GM23248 (cell line): ENCODE results near the gene GJB6. TPM values are rescaled to one million over a fixed set of nuclear protein-coding genes. Genes with fewer than 3 reads are reported as not detected.
"Not testable (repeated sequence)": the region's sequence is repeated elsewhere in the genome, so short reads cannot be mapped to it uniquely, and the experiment has no call there.

Experiments
- DNase-seq: peaks from one replicate; pipeline ENCODE4 v3.0.0-alpha.2; 2015
- H2AFZ ChIP-seq: fragments of 200-600 bp; sonication (generic); 2 replicates; pipeline ENCODE4 v1.6.1; 2016; ENCODE audit warnings: antibody characterized with exemption
- H3F3A ChIP-seq: fragments of 200-600 bp; sonication (generic); 2 replicates; pipeline ENCODE4 v1.6.1; 2016; ENCODE audit warnings: mild to moderate bottlenecking, antibody characterized with exemption, mixed run types; ENCODE audit not compliant: insufficient read depth
- H3K27ac ChIP-seq: fragments of 200-600 bp; sonication (generic); 2 replicates; pipeline ENCODE4 v1.5.1; 2016; ENCODE audit warnings: mild to moderate bottlenecking
- H3K27me3 ChIP-seq: fragments of 200-600 bp; sonication (generic); replicated peaks from 2 replicates; pipeline ENCODE4 v1.6.1; 2016; ENCODE audit warnings: mild to moderate bottlenecking; ENCODE audit not compliant: insufficient read depth
- H3K36me3 ChIP-seq: fragments of 200-600 bp; sonication (generic); 2 replicates; pipeline ENCODE4 v1.6.1; 2016; ENCODE audit warnings: low read depth, mild to moderate bottlenecking
- H3K4me1 ChIP-seq: fragments of 200-600 bp; sonication (generic); 2 replicates; pipeline ENCODE4 v1.6.1; 2016; ENCODE audit warnings: mild to moderate bottlenecking; ENCODE audit not compliant: insufficient read depth
- H3K4me2 ChIP-seq: fragments of 200-600 bp; sonication (generic); one replicate; pipeline ENCODE4 v1.6.1; 2016; ENCODE audit warnings: mild to moderate bottlenecking; ENCODE audit not compliant: unreplicated experiment
- H3K4me3 ChIP-seq: fragments of 200-600 bp; sonication (generic); 2 replicates; pipeline ENCODE4 v1.5.1; 2016; ENCODE audit warnings: mild to moderate bottlenecking
- H3K79me2 ChIP-seq: fragments of 200-600 bp; sonication (generic); 2 replicates; pipeline ENCODE4 v1.6.1; 2016; ENCODE audit warnings: mild to moderate bottlenecking; ENCODE audit not compliant: insufficient read depth
- H3K9ac ChIP-seq: fragments of 200-600 bp; sonication (generic); 2 replicates; pipeline ENCODE4 v1.6.1; 2016; ENCODE audit warnings: mild to moderate bottlenecking
- H3K9me2 ChIP-seq: fragments of 200-600 bp; sonication (generic); 2 replicates; pipeline ENCODE4 v1.6.1; 2016; ENCODE audit warnings: mixed run types, mild to moderate bottlenecking, moderate library complexity; ENCODE audit not compliant: insufficient read depth
- H3K9me3 ChIP-seq: fragments of 200-600 bp; sonication (generic); one replicate; pipeline ENCODE4 v1.6.1; 2017; ENCODE audit warnings: low read depth
- H4K20me1 ChIP-seq: fragments of 200-600 bp; sonication (generic); 2 replicates; pipeline ENCODE4 v1.6.0; 2016; ENCODE audit not compliant: insufficient read depth
- EZH2 ChIP-seq: fragments of 200-600 bp; sonication (generic); IDR thresholded peaks from 2 replicates; pipeline ENCODE4 v1.6.1; 2018; ENCODE audit warnings: antibody characterized with exemption, mild to moderate bottlenecking; ENCODE audit not compliant: insufficient read depth, poor library complexity, severe bottlenecking
- EZH2phosphoT487 ChIP-seq: fragments of 200-600 bp; sonication (generic); IDR thresholded peaks from 2 replicates; pipeline ENCODE4 v1.6.1; 2018; ENCODE audit warnings: antibody characterized with exemption, moderate library complexity, mild to moderate bottlenecking, low read depth; ENCODE audit not compliant: insufficient read depth
- WGBS, 2 experiments: methylation state at CpG; one replicate each; pipeline ENCODE4 v1.1.6; 2015 to 2017; ENCODE audit warnings: low lambda C conversion rate in 2 of 2, low coverage in 1 of 2; ENCODE audit errors: missing lambda C conversion rate in 2 of 2; 5-methylcytosine and 5-hydroxymethylcytosine counted together
- in situ Hi-C: fragments of 300-500 bp; cut with MboI; formaldehyde crosslinking; loops from 2 replicates; pipeline ENCODE4 v1.15.0; 2020
- polyA plus RNA-seq: library from polyadenylated mRNA; unstranded; fragments of >200 nt; fragmentation: Nextera tagmentation; extraction: Ambion mirVana; gene quantifications from 2 replicates; pipeline ENCODE4 v1.2.1, GENCODE V29; 2016
- total RNA-seq: library from RNA; depleted of rRNA; stranded (reverse); fragments of >200 nt; shearing (Covaris generic); gene quantifications from 2 replicates; pipeline ENCODE4 v1.2.3, GENCODE V29; 2014; rRNA removed

GJB6 gene
- total RNA-seq (not detected in 2 replicates), polyA plus RNA-seq (not detected in 2 replicates)

DNA sequence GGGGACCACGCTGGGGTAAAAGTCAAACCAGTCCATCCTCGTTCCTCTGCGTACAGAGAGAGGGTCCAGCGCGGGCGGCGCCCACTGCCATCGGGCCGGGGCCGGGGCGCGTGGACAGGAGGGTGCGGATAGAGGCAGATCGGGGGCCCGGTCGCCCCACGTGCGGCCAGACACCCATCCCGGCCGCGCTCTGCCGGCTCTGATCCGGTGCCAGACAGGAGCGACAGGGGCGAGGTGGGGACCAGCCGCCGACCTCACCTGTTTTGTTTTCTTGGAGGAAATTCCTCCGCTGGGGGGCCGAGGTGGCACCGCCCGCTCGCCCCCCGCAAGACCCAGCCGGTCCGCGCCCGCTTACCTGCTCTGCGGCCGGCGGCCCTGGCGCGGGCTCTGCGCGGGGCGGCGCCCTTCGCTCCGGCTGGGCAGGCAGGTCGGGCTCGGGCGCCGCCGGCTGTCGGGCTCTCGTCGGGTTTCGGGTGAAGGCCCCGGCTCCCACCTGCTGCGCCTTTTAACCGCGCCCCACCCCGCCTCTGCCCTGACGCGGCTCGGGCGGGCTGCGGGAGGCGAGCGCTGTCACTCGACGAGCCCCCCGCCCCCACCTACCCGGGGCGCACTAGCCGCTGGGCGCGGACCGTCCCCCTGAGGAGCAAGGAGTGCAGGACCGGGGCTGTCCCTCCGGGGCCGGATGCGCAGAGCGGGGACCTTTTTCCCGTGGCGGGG, at the start of gene GJB6:
Gene GJB6, minus strand, starts transcription at position 481 of the 717 bp plus-strand sequence. CDS start 8,839 bp downstream, outside the sequence.
- TF ChIP-seq EZH2phosphoT487: no peak
- peak; percentile 71 for TF ChIP-seq EZH2
- in situ Hi-C loops: no loop called here
- Histone ChIP-seq H3K36me3 (no peaks in the 10 kb centered on the region), H3K9me2 (no peaks in the 10 kb centered on the region), H3K4me1 (no peaks in the 10 kb centered on the region), H3K4me2 (no peak within 1 kb of the TSS), H3K27me3 (peaks cover 61% of the 10 kb centered on the region), H3K9me3 (no peaks in the 10 kb centered on the region), H4K20me1 (no peaks in the 10 kb centered on the region), H3K27ac (no peak within 1 kb of the TSS), H3K79me2 (no peaks in the 10 kb centered on the region), H3K9ac (no peak within 1 kb of the TSS), H3F3A (no peaks in the 10 kb centered on the region), H2AFZ (no peak within 1 kb of the TSS), H3K4me3 (no peak within 1 kb of the TSS)
- WGBS, 2 experiments: 5% methylated on average over 68 to 72 of the region's 85 CpGs
- peak; percentile 16 for DNase-seq

- H3F3A ChIP-seq, H2AFZ ChIP-seq, H3K9me2 ChIP-seq, H3K4me1 ChIP-seq, H3K27me3 ChIP-seq, H4K20me1 ChIP-seq, H3K27ac ChIP-seq, H3K4me2 ChIP-seq, in situ Hi-C loops, H3K9me3 ChIP-seq, H3K36me3 ChIP-seq, H3K4me3 ChIP-seq, H3K79me2 ChIP-seq, H3K9ac ChIP-seq, DNase-seq: not testable (repeated sequence)
- 39 to 50% methylated on average over 5 of the region's 5 CpGs for WGBS, 2 experiments
Measured at GRCh38 chr13:20276901-20277300, 44.8 kb upstream of the GJB6 start.

DNA sequence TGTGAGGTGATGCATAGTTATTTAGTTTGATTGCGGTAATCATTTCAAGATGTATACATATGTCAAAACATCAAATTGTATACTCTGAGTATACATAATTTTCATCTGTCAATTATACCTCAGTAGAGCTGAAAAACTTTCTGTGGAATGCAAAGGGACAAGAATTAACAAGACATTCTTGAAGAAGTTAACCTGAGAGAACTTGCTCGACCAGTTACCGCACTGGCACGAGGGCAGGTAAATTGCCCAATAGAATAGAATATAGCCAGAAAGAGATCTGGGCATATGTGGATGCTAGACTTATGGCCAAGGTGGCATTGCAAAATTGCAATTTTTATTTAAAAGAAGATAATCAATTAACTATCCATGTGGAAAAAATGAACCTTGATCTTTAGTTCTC, 42.3 kb upstream of the GJB6 start:
- 89 to 90% methylated on average over 4 of the region's 4 CpGs for WGBS, 2 experiments
- Histone ChIP-seq H3K36me3 (no peaks in the 10 kb centered on the region), H4K20me1 (no peaks in the 10 kb centered on the region), H3K4me3 (no peak overlapping the region), H3K9me2 (no peaks in the 10 kb centered on the region), H3K9me3 (no peaks in the 10 kb centered on the region), H2AFZ (no peak overlapping the region), H3K27ac (no peak overlapping the region), H3K4me2 (no peak overlapping the region), H3K4me1 (no peaks in the 10 kb centered on the region), H3K79me2 (no peaks in the 10 kb centered on the region), H3K27me3 (peaks cover 23% of the 10 kb centered on the region), H3K9ac (no peak overlapping the region), H3F3A (no peaks in the 10 kb centered on the region)
- in situ Hi-C loops: no loop called here
- no peak for TF ChIP-seq EZH2
- no peak for TF ChIP-seq EZH2phosphoT487
- DNase-seq: no peak

DNA sequence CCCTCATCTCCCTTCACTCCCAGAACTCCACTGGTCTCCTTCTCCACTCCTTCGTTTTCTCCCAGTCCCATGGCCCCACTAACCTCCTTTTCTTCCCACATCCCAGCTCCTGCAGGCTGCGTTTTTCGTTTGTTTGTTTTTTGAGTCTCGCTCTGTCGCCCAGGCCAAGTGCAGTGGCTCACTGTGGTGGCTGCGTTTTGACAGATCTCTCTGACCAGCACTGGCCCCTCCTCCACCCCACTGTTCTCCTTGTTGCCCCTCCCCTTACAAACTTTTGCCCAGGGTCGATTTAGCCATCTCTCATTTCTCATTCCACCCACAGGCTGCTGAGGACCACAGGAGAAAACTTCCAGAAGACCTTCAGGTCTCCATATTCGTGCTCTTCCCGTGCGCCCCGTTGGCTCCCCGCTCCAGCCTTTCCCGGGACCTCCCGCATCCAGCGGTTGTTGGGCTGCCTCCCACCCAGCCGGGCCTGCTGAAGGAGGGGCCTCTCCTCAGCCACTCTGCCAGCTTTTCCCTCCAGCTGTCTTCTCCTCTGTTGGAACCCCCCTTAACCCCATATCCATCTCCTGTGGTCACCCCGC, 40.6 kb upstream of the GJB6 start:
- Histone ChIP-seq H3K4me3 (no peak overlapping the region), H3K36me3 (no peaks in the 10 kb centered on the region), H4K20me1 (no peaks in the 10 kb centered on the region), H3K9me3 (no peaks in the 10 kb centered on the region), H3K4me1 (no peaks in the 10 kb centered on the region), H2AFZ (no peak overlapping the region), H3K27me3 (peaks cover 23% of the 10 kb centered on the region), H3F3A (no peaks in the 10 kb centered on the region), H3K9me2 (no peaks in the 10 kb centered on the region), H3K9ac (no peak overlapping the region), H3K27ac (no peak overlapping the region), H3K4me2 (no peak overlapping the region), H3K79me2 (no peaks in the 10 kb centered on the region)
- WGBS, 2 experiments: 55% methylated on average over 17 of the region's 17 CpGs
- no peak for TF ChIP-seq EZH2
- TF ChIP-seq EZH2phosphoT487: no peak
- in situ Hi-C loops: no loop called here
- no peak for DNase-seq

DNA sequence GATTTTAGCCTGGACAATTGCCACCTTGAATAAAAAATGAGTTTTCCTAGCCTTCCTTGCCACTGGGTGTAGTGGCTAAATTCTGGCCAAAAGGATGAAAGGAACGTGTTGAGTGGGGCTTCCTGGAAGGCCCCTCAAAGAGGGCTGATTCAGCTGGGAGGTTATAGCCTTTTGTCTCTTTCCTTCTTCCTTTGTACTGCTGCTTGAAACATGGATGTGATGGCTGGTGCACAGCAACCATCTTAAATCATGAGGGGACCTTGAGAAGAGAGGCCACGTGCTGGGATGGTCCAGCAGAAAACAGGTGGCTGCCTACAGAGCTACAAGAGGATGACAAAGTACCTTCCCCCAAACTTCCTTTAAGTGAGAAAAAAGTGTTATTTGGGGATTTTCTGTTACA, 40.0 kb upstream of the GJB6 start:
- H3K27me3 ChIP-seq: peaks cover 27% of the 10 kb centered on the region
- in situ Hi-C loops: no loop called here
- DNase-seq: no peak
- no peak overlapping the region for H3K27ac ChIP-seq
- H3K79me2 ChIP-seq: no peaks in the 10 kb centered on the region
- H3F3A ChIP-seq: no peaks in the 10 kb centered on the region
- WGBS, 2 experiments: 73 to 92% methylated on average over 2 of the region's 2 CpGs
- no peak overlapping the region for H2AFZ ChIP-seq
- TF ChIP-seq EZH2 (no peak), EZH2phosphoT487 (no peak)
- H3K4me1 ChIP-seq: no peaks in the 10 kb centered on the region
- H3K36me3 ChIP-seq: no peaks in the 10 kb centered on the region
- no peak overlapping the region for H3K4me3 ChIP-seq
- no peaks in the 10 kb centered on the region for H3K9me2 ChIP-seq
- no peak overlapping the region for H3K9ac ChIP-seq
- H3K4me2 ChIP-seq: no peak overlapping the region
- H3K9me3 ChIP-seq: no peaks in the 10 kb centered on the region
- no peaks in the 10 kb centered on the region for H4K20me1 ChIP-seq
